HG03558 (cell line): ENCODE results near the gene PSG3.
"Not testable (repeated sequence)": the region's sequence is repeated elsewhere in the genome, so short reads cannot be mapped to it uniquely, and the experiment has no call there.

Experiments
- ATAC-seq: cut with Tn5 transposase; IDR thresholded peaks from one replicate; pipeline ENCODE4 v1.9.1; 2021; ENCODE audit warnings: moderate number of reproducible peaks; ENCODE audit not compliant: unreplicated experiment; ENCODE audit errors: extremely low read depth

The PSG3 gene

DNA sequence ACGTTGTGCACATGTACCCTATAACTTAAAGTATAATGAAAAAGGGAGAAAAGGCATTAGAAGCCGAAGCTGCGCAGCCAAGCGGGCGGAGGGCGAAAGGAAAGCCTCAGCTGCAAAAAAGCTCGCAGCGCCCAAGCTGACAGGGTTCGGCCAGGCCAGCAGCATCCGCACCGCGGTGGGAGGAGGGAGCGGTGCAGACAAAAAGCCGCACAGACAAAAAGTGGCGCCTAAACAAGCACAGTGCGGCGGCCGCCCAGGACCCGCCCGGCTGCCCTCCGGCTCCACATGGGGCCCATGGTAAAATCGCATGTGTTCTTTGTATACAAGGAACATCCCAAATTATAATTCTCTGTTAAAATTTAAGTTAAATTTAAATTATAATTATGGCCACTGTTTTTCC lies 42.4 kb downstream of the PSG3 start:
- ATAC-seq = no peak

DNA sequence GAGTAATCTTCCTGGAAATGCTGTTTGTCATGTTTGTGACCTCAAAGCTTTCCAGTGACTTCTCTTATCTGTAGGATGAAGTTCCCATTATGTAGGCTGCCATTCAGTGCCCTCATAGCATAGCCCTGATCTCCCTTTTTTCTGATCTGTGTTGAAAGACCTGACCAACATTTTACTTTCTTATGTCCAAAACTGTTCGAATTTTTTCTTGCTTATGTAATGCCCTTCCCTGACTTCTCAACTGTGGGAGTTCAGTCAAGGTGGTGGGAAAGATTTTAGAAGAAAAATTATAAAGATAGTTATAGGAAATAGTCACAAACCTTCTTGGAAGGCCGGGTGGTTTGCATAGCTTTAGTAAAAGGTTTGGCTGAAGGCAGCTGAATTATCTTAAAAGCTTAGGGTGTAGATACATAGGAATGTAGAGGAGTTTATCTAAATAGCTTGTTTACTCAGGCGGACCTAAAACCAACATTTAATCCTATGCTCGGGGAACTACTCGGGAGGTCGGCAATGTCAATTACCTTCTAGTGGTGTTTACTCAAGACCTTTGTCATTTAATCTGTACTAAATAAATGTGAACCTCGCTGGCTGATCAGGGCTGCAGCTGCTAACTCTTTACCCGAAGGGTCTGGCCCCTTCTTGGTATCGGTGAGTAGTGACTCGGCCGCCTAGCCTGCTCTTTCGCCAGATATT lies 44.3 kb downstream of the PSG3 start:
- no peak for ATAC-seq

DNA sequence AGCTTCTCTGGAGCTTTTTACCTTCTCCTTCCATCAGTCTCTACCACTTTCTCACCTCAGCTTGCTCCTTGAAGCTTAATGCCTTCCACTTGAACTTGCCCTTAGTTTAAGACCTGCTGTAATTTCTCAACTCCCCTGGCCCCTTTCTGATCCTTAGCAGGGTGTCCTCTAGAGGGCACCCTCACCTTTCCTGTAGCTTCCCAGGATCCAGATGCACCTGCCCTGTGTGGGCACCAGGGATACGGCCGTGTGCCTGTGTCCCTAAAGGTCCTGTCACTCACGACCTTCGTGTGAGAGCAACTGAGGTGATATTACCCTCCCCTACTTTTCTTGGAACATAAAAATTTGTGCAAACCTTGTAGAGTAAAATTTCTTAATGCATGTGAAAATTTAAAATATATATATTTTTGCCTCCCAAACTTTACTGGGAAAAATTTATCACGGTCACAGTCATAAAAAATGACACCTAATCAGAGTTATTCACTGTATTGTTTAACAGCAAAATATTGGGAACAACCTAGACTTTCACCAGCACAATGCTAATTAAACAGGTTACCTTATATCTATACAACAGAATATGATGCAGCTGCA lies 46.4 kb downstream of the PSG3 start:
- no peak for ATAC-seq

DNA sequence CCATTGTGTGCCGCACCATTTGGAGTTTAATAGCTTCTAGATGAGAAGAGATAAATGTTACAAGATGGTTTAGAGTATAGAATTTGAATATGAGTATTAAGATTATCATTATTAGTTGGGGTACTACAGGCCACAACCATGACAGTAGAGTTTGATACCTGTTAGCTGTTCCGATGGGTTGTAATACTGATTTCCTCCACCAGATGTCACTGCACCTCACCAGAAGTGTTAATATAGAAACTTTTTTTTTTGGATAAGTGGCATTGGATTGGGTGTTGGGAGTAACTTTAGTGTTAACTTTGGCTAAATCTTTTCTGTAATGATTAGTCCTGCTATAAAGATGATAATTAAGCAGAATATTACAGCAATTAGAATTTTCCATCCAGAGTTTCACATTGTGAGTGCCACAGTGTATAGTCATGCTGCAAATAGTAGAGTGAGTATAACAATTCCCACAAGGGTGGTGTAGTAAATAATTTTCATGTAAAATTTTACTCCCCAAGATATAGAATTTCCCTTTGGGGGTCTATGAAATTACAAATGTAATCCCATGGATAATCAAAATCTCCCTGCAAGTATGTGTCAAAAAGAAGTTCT lies 56.3 kb downstream of the PSG3 start:
- ATAC-seq = no peak

DNA sequence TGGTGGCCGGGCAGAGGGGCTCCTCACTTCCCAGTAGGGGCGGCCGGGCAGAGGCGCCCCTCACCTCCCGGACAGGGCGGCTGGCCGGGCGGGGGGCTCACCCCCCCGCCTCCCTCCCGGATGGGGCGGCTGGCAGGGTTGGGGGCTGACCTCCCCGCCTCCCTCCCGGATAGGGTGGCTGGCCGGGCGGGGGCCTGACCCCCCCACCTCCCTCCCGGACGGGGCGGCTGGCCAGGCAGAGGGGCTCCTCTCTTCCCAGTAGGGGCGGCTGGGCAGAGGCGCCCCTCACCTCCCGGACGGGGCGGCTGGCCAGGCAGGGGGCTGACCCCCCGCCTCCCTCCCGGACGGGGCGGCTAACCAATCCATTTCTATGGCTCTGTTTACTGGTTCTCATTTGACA lies 64.0 kb downstream of the PSG3 start:
- ATAC-seq = not testable (repeated sequence)

DNA sequence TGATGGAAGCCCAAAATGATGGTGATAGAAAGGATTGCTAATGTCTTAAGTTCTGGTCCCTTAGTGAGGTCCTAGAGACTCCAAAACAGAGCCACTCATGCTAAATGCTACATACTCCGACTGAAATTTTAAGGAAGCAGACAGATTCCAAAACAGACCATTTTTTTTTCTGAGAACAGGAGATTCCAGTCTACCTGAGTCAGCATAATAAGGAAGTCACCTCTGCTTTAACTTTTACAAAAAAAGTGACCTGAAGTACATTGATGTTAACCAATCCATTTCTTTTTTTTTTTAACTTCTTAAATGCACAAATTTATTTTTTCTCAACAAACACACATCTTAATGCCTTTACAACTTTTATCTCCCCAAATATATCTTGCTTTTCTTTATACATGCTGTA lies 65.7 kb downstream of the PSG3 start:
- ATAC-seq = not testable (repeated sequence)
